NCI-H1417 treated with DMSO at 0.1 percent for 48 hours (cell line): ENCODE data around the gene MACROH2A1.

ENCODE experiments used
- DNase-seq: peaks from one replicate; lab custom pipeline; 2025; lab: John Stamatoyannopoulos, UW

Gene MACROH2A1

DNA sequence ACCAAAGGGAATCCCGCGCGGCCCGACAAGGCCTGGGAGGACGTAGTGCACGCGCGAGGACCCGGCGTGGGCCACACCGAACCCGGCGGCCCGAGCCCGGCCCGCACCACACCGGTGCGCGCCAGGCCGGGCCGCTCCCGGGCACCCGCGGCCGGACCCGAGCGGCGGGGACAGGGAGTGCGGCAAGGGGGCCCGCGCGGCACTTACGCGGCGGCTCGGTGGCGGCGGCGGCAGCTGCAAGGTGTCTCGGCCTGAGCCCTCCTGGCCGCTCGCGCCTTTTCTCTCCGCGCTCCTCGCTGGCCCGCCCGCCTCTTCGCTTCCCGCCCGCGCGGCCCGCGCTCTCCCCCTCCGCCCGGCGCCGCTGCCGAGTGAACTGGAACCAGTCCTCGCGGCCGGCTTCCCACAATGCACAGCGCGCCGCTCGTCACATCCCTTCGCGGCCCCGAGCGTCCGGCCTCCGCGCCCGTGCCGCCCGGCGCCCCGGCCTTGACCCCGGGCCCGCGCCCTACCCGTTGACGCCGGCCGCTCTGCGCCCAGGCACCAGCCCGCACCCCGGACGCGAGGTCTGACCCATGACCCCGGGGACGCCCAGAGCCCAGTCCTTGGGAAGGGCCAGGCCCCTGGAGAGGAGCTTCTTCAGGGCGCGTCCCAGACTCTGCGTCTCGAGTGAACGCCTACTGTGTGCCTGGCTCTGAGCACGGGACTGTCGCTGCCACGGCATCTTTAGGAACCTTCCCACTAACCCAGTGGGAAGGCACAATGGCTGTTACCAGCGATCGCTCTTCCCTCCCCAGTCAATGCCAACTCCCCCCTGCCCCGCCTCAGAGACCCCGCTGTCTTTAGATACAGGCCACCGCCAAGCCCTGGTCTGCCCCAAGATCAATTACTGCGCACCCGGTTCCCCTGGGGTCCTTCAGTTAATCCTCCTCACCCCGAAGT, at the start of gene MACROH2A1:
TSS of gene MACROH2A1 (minus strand) at position 377 of the 939 bp plus-strand sequence. CDS start 10,138 bp downstream, outside the sequence.
- DNase-seq: no peak

DNA sequence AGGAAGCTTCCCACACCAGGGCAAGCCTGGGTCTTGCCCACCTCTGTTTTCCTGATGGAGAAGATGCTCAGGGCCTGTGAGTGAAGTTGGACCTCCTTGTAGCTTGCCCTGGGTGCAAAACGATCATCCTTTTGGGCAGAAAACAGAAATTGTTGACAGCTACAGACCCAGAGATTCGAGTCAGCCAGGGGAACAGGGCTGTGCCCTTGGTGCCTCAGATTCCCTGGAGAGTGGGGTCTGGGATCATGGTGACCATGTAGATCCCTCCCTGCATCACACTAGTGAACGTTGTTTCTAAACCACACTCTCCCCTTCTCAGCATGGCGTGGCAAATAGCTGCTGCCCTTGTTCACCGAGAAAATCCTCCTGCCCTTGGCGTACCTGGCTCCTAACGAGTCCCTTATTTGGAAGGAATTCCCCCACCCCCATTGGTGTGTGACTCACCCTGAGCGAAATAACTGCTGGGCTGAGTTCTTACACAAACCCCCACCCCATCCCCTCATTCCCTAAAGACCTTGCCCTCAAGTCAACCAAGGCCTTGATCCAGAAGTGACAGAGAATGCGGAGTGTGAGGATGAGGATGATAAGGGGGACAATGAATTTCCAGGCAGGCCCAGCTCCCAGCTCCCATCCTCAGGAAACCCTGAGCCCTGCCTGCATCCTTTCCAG, 49.2 kb upstream of the MACROH2A1 start:
- no peak for DNase-seq

DNA sequence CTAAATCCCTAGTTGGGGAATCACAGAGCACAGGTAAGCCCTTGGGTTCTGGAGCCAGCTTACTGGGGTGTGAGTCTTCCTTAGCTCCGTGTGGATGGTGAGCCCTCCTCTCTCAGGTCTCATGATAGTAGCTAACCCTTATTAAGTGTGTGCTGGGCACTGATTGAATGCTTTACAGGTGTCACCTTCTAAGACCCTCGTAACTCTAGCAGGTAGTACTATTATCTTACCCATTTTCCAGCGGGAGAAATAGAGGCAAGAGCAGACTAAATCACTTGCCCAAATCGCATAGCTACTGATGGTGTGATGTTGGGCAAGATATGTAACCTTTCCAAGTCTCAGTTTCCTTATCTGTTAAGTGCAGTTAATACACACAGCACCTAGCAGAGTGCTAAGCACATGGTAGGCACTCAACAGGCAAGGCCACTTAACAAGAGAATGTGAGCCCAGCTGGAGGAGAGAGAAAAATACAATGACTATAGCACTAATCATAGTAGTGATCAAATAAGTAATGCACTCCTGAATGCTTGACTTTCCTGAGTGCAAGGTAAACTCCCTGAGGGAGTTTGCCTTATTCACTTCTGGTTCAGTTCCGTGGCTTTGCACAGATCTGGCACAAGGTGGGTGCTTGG, 48.4 kb upstream of the MACROH2A1 start, which contains the start of gene DCANP1:
TSS of gene DCANP1 (minus strand) at position 51 of the 632 bp plus-strand sequence. CDS start 240 bp downstream, outside the sequence.
- DNase-seq: no peak

DNA sequence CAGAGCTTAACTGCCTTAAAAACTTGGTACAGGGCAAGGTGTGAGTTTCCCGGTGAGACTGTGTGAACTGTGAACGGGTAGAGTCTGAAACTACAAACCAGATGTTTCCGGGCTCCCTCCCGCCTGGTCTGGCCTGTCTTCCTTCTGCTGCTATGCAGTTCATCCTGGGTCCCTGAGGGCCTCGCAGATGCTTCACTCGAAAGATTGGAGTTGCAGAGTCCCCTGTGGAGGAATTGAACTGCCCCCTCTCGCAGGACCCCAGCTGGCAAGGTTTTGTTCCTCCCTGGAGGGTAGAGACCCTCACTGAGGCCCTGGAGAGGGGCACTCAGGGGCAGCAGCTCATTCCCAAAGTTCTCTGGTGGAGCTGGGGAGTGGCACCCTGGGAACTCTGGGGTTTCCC, 47.6 kb upstream of the MACROH2A1 start:
- DNase-seq: no peak

DNA sequence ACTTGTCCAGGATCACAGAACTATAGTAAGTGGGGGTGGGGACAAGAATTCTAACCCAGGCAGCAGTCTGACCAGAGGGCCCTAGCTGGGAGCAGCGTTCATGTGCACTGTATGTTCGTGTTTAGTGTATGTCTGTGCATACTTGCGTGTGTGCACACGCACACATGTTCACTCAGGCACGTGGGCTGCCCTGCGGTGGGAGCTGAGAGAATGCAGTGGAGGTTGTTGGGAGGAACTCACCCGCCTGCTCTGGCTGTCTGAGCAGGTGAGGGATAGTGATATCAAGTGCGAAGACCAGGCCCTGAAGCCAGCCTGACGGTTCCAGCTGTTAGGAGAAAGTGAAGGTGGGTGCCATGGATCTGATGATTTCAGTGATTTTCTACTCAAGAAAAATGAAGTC, 47.2 kb upstream of the MACROH2A1 start:
- no peak for DNase-seq

DNA sequence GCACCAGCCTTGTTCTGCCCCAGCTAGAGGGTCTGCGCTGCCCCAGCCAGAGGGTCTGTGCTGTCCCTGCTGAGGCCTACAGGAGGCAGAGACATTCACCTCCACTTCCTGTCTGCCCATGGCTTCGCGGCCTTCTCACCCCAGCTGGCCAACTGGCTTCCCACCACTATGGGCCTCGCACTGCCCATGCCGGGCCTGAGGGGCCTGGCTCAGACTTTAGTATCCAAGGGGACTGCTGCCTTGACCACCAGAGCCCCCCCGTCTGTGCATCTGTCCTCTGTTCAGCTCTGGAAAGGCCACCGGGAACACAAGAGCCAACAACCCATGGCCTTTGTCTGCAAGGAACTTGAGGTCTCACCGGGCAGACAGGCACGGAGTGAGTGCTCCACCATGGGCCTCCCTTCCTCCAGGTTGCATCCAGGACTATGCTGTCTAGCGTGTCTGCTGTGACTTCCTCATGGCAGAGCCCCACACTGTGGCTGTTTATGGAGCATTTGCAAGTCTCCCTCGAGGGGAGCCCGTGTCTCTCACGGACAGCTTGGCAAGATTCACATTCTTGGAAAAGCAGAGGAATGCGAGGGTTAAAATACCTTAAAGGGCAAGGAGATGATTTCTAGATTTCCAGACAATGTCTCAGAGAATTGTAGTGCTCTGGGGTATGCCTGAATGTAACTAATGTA, 46.4 kb upstream of the MACROH2A1 start:
- DNase-seq: no peak

DNA sequence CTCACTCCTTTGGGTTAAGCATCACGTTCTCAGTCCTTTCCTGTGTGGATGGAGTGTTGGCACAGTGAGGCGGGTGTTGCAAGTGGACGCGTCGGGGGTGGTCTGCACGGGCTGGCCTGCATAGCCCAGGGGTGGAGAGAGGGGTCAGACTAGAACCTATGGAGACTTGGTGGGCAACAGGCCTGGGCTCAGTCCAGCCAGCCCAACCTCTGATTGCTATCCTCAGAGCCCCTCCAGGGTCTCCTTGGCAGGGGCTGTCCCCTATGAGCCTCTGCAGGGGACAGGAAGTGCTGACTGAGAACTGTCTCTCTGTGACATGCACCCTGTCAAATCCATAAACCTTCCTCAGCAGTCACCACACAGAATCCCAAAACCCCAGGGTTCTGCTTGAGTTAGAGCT, 45.9 kb upstream of the MACROH2A1 start:
- DNase-seq: no peak

DNA sequence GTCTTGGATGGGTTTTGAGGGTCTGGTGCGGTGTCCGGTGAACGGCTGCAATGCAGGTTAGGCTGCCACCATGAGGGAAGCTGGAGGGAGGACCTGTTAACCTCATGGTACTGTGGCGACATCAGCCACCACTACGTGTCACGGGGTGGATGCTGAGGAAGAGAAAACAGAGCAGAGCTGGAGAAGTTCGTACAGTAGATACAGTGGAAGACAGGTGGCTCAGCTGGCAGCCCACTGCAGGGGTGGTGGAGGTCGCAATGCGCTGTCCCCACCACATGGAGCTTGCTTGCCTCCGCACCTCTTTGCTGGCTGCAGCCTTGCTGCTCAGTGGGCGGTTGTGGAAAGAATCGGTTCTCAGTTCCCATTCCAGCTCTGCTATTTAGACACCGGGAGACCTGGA, 45.3 kb upstream of the MACROH2A1 start:
- no peak for DNase-seq

DNA sequence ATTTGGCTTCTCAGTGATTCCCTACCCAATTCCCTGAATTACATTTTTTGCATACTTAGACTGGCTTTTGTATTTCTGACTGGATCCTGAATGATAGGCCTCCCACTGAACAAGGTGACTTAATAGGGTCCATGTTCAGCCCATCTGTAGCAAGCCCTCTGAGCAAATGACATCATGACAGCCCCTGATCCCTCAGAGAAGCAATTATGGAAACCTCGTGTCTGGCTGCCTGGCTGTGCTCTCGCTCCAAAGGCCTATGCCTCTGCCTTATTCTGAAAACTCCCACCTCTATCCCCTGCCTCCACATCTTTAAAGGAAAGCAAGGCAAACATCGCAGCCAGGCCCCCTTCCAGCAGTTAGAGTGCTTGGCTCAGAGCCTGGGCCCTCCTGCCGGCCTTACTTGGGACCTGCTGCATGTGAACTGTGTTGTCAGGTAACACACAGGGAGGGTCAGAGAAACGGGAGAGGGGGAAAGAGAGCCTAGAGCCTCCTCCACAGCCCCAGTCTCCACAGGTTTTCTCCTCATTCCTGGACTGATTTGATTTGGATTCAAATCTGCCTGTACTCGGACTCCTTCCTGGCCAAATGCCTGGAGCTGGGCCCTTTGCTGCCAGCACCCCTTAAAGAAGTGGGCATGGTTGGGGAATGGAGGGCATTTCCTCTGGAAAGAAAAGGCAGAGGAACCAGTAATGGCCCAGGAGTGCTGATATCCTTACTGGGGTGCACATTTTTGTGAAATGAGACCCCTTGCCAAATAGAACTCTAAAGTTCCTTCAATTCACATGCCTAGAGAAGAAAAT, 44.3 kb upstream of the MACROH2A1 start:
- DNase-seq: no peak

DNA sequence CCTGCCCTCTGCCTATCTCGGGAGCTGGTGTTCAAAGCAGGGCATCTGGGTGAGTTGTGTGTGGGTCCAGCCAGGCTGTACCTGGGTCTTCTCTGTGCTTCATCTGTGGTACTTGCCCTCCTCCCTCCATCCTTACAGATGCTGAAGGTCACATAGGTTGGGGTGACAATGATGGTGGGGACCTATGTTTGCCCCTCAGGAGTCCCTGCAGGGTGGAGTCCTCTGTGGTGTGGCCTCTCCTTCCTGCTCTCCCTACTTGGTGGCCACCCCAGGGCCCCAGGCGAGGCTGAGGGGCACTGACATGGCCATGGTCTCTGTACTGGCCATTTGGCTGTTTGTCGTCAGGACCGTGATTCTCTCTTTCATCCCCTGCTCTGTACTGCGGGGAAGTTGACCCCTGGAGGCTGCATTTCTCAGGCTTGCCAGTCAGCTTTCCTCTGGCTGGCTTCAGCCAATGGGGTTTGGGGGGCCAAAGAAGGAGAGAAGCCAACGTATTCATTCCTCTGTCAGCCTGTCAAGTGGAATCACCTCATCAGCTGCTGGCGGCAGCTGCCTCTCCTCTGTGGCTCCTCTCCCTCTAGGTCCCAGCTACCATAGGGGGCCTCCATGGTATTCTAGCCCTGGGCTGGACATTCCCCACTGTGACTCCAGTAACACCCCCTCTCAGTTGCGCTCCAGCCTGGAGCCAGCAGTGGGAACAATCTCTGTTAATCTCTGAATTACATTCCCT, 43.6 kb upstream of the MACROH2A1 start:
- DNase-seq: no peak

DNA sequence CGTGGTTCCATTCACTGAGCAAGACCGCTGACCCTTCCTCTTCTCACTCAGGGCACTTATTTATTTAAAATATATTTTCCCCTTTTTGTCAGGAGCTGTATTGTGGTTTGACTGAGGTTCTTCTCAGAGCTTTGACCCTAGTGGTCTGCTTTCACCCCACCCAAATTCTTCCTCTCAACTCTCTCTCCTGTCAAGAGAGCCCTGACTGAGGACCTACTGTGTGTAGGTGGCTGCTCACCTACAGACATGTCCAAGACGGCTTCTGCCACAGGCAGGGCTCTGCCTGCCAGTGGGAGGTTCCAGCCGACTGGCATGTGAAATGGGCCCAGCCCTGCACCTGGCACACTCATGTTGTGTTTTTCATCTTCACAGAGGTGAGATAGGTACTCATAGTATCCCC, 42.9 kb upstream of the MACROH2A1 start:
- no peak for DNase-seq

DNA sequence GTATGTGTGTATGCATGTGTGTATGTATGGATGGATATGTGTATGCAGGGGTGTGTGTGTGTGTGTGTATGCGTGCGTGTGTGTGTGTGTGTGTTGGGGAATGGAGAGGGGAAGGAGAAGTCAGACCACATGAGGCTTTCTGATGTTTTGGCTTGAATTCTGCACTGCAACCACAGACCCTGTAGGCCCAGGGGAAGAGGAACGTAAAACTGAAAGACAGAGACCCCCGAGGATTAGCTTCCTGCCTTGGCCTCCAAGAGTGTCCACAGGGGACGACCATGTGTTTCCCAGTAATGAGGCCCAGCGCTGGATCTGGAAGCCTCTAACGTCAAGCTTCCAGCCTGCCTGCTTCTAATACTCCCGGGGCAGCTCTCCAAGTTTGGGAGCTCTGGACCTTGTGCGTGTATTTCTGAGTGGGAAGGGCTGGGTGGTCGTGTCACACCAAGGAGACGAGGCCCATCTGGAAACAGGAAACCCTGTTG, 42.4 kb upstream of the MACROH2A1 start:
- no peak for DNase-seq

DNA sequence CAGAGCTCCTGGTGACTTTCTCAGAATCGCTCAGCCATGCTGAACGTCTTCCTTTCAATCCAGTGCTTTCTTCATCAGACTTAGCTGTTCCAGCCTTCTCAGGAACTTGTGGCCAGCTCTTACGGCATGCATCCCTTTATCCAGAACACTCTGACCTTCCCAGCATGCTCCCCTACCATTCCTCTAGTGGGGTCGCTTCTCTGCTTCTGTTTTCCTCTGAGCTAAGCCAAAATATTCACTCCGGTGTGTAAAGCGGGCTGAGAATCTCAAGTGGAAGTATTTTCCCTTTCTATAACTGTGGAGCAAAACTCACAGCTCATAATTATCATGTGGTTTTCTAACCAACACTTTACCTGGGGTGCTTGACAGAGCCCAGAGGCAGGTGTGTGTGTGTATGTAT, 41.9 kb upstream of the MACROH2A1 start:
- no peak for DNase-seq

DNA sequence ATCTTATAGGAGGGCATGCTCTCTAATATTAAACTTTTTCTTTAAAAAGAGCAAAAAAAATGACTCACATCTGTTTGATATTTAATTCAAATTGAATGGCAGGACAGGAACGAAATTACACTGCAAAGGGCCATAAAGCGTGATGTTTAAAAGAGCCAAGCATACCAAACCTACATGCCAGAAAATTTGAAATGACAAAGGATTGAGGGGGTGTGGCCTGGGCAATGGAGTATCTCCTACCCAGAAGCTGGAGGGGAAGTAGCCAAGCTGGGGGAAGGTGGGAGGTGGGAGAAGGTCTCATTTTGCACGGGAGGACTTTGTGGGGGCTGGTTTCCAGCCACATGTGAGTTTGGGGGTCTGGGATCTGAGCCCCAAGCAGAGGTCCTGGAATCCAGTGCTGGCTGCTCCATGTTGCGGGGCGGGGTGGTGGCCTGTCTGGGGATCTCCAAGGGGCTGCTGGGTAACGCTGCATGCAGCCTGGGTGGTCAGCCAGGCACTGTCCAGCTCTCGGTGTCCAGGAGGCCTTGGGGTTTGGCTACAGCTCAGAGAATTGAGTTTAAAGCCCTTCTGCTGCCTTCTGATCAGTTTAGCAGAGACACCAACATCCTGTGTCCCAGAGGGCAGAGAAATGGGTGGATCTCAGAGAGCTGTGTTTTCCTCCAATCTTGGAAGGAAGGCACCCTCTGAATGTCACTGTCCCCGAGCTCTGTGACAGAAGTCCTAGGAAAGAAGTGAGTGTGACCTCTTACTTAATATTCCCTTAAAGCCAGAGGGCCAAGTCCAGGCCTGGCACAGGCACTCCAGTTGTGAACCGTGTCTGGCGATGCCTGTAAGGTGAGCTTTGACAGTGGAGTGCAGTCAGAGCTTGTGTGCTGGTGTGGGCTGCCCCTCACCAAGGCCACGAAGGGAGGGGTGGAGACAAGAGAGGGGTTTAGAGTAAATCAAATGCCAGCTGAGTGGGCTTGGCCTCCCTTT, 40.5 kb upstream of the MACROH2A1 start:
- no peak for DNase-seq

DNA sequence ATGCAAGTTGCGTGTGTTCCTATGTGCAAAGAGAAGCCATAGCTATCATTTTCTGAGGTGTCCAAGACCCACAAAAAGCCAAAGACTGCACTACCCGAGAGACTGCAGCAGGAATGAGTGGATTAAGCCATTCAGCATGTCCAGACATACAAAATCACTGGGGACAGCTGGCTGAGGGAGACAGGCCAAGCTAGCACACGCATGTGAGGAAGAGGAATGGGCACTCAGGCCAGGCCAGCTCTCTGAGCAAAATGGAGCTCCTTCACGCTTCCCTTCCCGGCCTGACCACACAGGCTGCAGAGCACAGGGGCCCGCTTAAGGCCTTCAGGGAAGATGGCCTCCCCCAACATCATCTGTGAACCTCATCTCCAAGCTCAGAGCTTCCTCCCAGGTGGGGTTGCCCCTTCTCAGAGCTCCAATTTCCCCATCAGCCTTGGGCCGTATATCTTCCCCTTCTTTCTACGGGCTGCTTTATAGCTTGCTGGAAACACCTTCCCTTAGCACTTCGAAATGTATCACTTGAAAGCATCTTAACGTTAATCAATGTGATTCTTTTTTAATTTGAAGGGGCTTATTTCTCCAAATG, 39.7 kb upstream of the MACROH2A1 start:
- DNase-seq: no peak

DNA sequence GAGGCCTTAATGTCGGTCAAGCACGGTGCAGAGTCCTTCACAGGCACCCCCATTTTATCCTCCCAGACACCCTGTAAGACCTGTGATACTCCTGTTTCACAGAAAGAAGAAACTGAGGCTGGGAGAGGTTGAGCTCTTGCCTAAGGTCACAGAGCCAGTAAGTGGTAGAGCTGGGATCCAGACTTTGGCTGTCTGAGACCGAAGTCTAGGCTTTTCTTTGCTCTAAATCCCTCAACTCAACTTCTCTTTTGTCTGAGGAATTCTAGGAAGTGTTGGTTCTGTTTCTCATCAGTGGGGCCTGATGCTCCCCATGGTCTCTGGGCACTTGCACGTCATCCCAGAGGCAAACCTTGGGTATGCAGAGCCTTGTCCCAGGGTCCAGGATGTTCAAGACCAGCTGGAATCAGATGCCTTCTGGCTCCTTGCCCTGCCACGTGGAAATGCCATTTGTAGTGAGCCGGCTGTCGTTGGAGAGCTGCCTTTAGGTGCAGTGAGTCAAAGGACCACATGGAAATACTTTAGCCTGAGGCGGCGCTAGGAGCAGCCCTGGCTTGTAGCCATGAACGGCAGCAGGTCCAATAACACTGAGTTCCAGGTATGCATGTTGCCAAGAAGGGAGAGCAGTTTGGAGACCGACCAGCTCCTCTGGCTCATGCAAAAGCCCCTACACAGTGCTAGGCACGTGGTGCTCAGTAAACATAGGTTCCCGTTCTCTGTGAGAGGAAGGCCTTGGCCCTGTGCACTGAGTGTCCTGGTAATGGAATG, 38.9 kb upstream of the MACROH2A1 start:
- DNase-seq: no peak

DNA sequence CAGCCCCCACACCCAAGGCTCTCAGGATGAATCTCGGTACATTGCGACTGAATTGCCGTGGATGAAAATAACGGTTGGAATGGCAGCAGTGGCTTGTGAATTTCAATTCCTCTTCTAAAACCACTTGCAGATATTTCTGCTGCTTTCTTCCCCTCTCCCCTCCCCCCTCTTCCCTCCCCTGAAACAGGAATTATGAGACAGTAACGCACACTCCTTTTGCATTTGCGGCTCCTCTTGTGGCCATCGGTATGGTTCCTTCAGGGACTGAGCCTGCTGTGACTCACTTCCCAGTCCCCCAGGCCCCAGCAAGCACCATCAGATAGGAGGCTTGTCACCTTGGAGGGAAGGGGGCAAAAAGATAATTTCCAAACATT, 38.4 kb upstream of the MACROH2A1 start:
- no peak for DNase-seq

DNA sequence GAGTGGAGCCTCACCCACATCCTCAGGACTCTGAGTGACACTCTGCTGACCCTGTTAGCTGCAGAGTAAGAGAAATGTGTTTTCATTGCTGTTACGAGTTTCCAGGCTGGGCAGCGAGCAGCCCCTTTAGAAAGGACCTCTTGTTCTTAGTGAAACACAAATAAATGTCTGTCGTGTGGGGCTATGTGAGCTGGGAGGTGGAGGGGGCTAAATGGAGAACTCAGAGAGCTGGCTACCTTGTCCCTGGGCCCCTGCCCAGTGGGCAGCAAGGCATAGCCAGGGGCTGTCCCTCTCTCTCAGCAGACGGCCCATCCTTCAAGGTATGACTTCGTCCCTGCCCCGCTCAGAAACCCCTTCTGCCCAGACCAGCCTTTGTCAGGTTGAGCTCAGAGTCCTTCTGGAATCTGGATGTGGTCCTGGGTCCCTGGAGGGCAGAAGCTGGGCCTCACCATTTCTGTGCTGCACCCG, 38.0 kb upstream of the MACROH2A1 start:
- no peak for DNase-seq
